CD8-positive, alpha-beta memory T cell (primary cell): ENCODE measurements around the gene CC2D2B. TPM values are rescaled to one million over a fixed set of nuclear protein-coding genes. Genes with fewer than 3 reads are reported as not detected.

Source experiments
- CTCF ChIA-PET: fragments of 350-600 bp; sonication (Branson Sonifier 250); formaldehyde crosslinking; loops from one replicate; lab custom pipeline; 2021; ENCODE audit warnings: antibody characterized with exemption; lab: Charles Lee
- POLR2A ChIA-PET: fragments of 350-600 bp; sonication (Branson Sonifier 250); formaldehyde crosslinking; loops from one replicate; lab custom pipeline; 2021; ENCODE audit warnings: antibody characterized with exemption; lab: Charles Lee
- DNase-seq, 5 donors: peaks; one replicate each; pipeline versions ENCODE4 v3.0.0 to v3.0.0-alpha.2; 2020 to 2022; ENCODE audit warnings: mixed read lengths in 1 of 5
- H3K27ac ChIP-seq: one replicate; pipeline ENCODE4 v1.7.0; 2013; ENCODE audit warnings: low read depth, mild to moderate bottlenecking, low read length, moderate library complexity
- H3K27me3 ChIP-seq: 2 replicates; pipeline ENCODE4 v1.7.0; 2013; ENCODE audit warnings: low read length, mild to moderate bottlenecking; ENCODE audit not compliant: insufficient read depth, poor library complexity, severe bottlenecking
- H3K36me3 ChIP-seq: 2 replicates; pipeline ENCODE4 v1.7.0; 2013; ENCODE audit warnings: mild to moderate bottlenecking, low read length, moderate library complexity; ENCODE audit not compliant: insufficient read depth
- H3K4me1 ChIP-seq: 2 replicates; pipeline ENCODE4 v1.7.0; 2013; ENCODE audit warnings: mild to moderate bottlenecking, low read length, moderate library complexity; ENCODE audit not compliant: insufficient read depth
- H3K4me3 ChIP-seq: 2 replicates; pipeline ENCODE4 v1.7.0; 2013; ENCODE audit warnings: mild to moderate bottlenecking, low read length
- H3K9me3 ChIP-seq: 2 replicates; pipeline ENCODE4 v1.7.0; 2013; ENCODE audit warnings: mild to moderate bottlenecking, low read length
- H3K27ac Mint-ChIP-seq, 8 donors: one replicate each; pipeline ENCODE4 v1.8.0; 2020 to 2021; ENCODE audit warnings: mixed read lengths in 8 of 8, mild to moderate bottlenecking in 6 of 8, inconsistent platforms in 3 of 8, moderate library complexity in 3 of 8
- H3K27me3 Mint-ChIP-seq, 2 donors: one replicate each; pipeline ENCODE4 v1.8.0; 2020 to 2021; ENCODE audit warnings: mixed read lengths in 2 of 2, mild to moderate bottlenecking in 1 of 2, moderate library complexity in 1 of 2
- H3K36me3 Mint-ChIP-seq, 3 donors: one replicate each; pipeline ENCODE4 v1.8.0; 2020 to 2021; ENCODE audit warnings: mixed read lengths in 3 of 3, inconsistent platforms in 1 of 3, mild to moderate bottlenecking in 1 of 3
- H3K4me1 Mint-ChIP-seq, 3 donors: one replicate each; pipeline ENCODE4 v1.8.0; 2020 to 2021; ENCODE audit warnings: mixed read lengths in 3 of 3, inconsistent platforms in 1 of 3, mild to moderate bottlenecking in 1 of 3
- H3K4me3 Mint-ChIP-seq, 7 donors: one replicate each; pipeline ENCODE4 v1.8.0; 2020 to 2021; ENCODE audit warnings: mixed read lengths in 7 of 7, mild to moderate bottlenecking in 6 of 7, moderate library complexity in 4 of 7, inconsistent platforms in 2 of 7
- H3K9me3 Mint-ChIP-seq, 5 donors: one replicate each; pipeline ENCODE4 v1.8.0; 2020 to 2022; ENCODE audit warnings: mixed read lengths in 5 of 5, mild to moderate bottlenecking in 3 of 5, moderate library complexity in 2 of 5, inconsistent platforms in 1 of 5
- polyA plus RNA-seq: library from polyadenylated mRNA; unstranded; fragments of 300-500 nt; fragmentation: Illumina TruSeq; gene quantifications from one replicate; pipeline ENCODE4 v1.2.3, GENCODE V29; 2021
- total RNA-seq, 2 experiments: library from RNA; stranded (reverse); gene quantifications; one replicate each; pipeline ENCODE4 v1.2.3, GENCODE V29; 2021

CC2D2B gene
- total and polyA plus RNA-seq, 3 experiments from 2014 or later = not detected

GRCh38 chr10:96038476-96039387 is 131.0 kb downstream of the CC2D2B start:
- H3K9me3 Mint-ChIP-seq = no peaks in the 10 kb centered on the region
- no peaks in the 10 kb centered on the region for H3K36me3 ChIP-seq
- no peak for DNase-seq
- H3K4me3 Mint-ChIP-seq = no peak overlapping the region
- no peak overlapping the region for H3K4me3 ChIP-seq
- H3K9me3 ChIP-seq = no peaks in the 10 kb centered on the region
- H3K27ac Mint-ChIP-seq = no peak overlapping the region
- H3K36me3 Mint-ChIP-seq = peaks cover 0 to 6% (median 0%) of the 10 kb centered on the region in 3 donors
- peaks cover 6 to 10% (median 8%) of the 10 kb centered on the region in 3 donors for H3K4me1 Mint-ChIP-seq
- H3K27me3 ChIP-seq = peaks cover 4% of the 10 kb centered on the region
- H3K4me1 ChIP-seq = peaks cover 6% of the 10 kb centered on the region
- no peak overlapping the region for H3K27ac ChIP-seq
- ChIA-PET POLR2A (no interaction called here), CTCF (interaction anchor here (1.1 kb wide), 1 partner anchor 21 kb away, joined by 3 read pairs; no protein-coding TSS in a partner anchor)
- peaks cover 5 to 22% of the 10 kb centered on the region in 2 donors for H3K27me3 Mint-ChIP-seq

GRCh38 chr10:96041146-96041545 is 133.4 kb downstream of the CC2D2B start:
- H3K9me3 ChIP-seq = no peaks in the 10 kb centered on the region
- H3K27ac ChIP-seq = no peak overlapping the region
- no peaks in the 10 kb centered on the region for H3K36me3 ChIP-seq
- H3K4me1 Mint-ChIP-seq = peaks cover 26 to 34% (median 32%) of the 10 kb centered on the region in 3 donors
- ChIA-PET CTCF (no interaction called here), POLR2A (no interaction called here)
- no peak for DNase-seq
- H3K4me3 ChIP-seq = no peak overlapping the region
- peaks cover 14% of the 10 kb centered on the region for H3K4me1 ChIP-seq
- H3K27me3 ChIP-seq = peaks cover 4% of the 10 kb centered on the region
- H3K27me3 Mint-ChIP-seq = peaks cover 5 to 22% of the 10 kb centered on the region in 2 donors
- H3K4me3 Mint-ChIP-seq = peak overlapping the region in 1 of 7 donors; percentile 58
- no peaks in the 10 kb centered on the region for H3K9me3 Mint-ChIP-seq
- peaks cover 0 to 7% (median 6%) of the 10 kb centered on the region in 3 donors for H3K36me3 Mint-ChIP-seq
- H3K27ac Mint-ChIP-seq = no peak overlapping the region

- CTCF ChIA-PET = interaction anchor here (2.0 kb wide), 1 partner anchor 86 kb away, joined by 5 read pairs; the partner anchor contains the start of gene ZNF518A
Measured at GRCh38 chr10:96043033-96043892, 135.5 kb downstream of the CC2D2B start, which contains the start of gene CCNJ. CCNJ (plus strand) TSS chr10:96043583; CDS start chr10:96044394, 811 bp downstream.

GRCh38 chr10:96043893-96044715 is 136.3 kb downstream of the CC2D2B start:
- H3K9me3 Mint-ChIP-seq = no peaks in the 10 kb centered on the region
- peaks cover 48 to 60% (median 57%) of the 10 kb centered on the region in 3 donors for H3K4me1 Mint-ChIP-seq
- H3K36me3 ChIP-seq = no peaks in the 10 kb centered on the region
- H3K36me3 Mint-ChIP-seq = peaks cover 0 to 29% (median 1%) of the 10 kb centered on the region in 3 donors
- H3K27me3 Mint-ChIP-seq = peaks cover 0 to 3% of the 10 kb centered on the region in 2 donors
- no peaks in the 10 kb centered on the region for H3K9me3 ChIP-seq
- H3K4me1 ChIP-seq = peaks cover 18% of the 10 kb centered on the region
- ChIA-PET POLR2A (interaction anchor here (0.9 to 2.2 kb wide), 2 partner anchors 46 to 85 kb away, joined by 3 to 14 read pairs; no protein-coding TSS in a partner anchor), CTCF (interaction anchor here (2.0 kb wide), 1 partner anchor 86 kb away, joined by 5 read pairs; the partner anchor contains the start of gene ZNF518A)
- no peaks in the 10 kb centered on the region for H3K27me3 ChIP-seq
- H3K4me3 ChIP-seq = peak overlapping the region; percentile 72
- peak overlapping the region; percentile 88 to 94 (median 92) for H3K27ac Mint-ChIP-seq
- peak overlapping the region; percentile 87 to 98 (median 92) for H3K4me3 Mint-ChIP-seq
- DNase-seq = peak in 4 of 5 donors; percentile 12 to 64 (median 44)
- peak overlapping the region; percentile 67 for H3K27ac ChIP-seq

More at GRCh38 chr10:96043033-96043892, 135.5 kb downstream of the CC2D2B start, which contains the start of gene CCNJ:
- peaks cover 0 to 22% (median 1%) of the 10 kb centered on the region in 3 donors for H3K36me3 Mint-ChIP-seq
- Histone ChIP-seq H3K27me3 (peaks cover 4% of the 10 kb centered on the region), H3K27ac (peak within 1 kb of the TSS; percentile 67), H3K36me3 (no peaks in the 10 kb centered on the region), H3K4me3 (peak within 1 kb of the TSS; percentile 72), H3K4me1 (peaks cover 14% of the 10 kb centered on the region), H3K9me3 (no peaks in the 10 kb centered on the region)
- H3K4me1 Mint-ChIP-seq = peaks cover 42 to 53% (median 50%) of the 10 kb centered on the region in 3 donors
- peak within 1 kb of the TSS; percentile 87 to 98 (median 92) for H3K4me3 Mint-ChIP-seq
- H3K27ac Mint-ChIP-seq = peak within 1 kb of the TSS; percentile 88 to 94 (median 92)
- peak; percentile 75 to 88 (median 83) for DNase-seq
- no peaks in the 10 kb centered on the region for H3K9me3 Mint-ChIP-seq
- POLR2A ChIA-PET = interaction anchor here (1.4 to 2.2 kb wide), 2 partner anchors 47 to 87 kb away, joined by 6 to 14 read pairs; partner anchors contain the start of gene ZNF518A
- H3K27me3 Mint-ChIP-seq = peaks cover 5 to 12% of the 10 kb centered on the region in 2 donors

- peaks cover 18% of the 10 kb centered on the region for H3K4me1 ChIP-seq
- Mint-ChIP-seq H3K27ac (peak overlapping the region; percentile 64 to 94 (median 91)), H3K36me3 (peaks cover 0 to 31% (median 1%) of the 10 kb centered on the region in 3 donors), H3K4me1 (peaks cover 53 to 65% (median 62%) of the 10 kb centered on the region in 3 donors), H3K27me3 (no peaks in the 10 kb centered on the region), H3K9me3 (no peaks in the 10 kb centered on the region), H3K4me3 (peak overlapping the region; percentile 87 to 98 (median 92))
- DNase-seq = no peak
- CTCF ChIA-PET = interaction anchor here (2.0 kb wide), 1 partner anchor 85 kb away, joined by 5 read pairs; the partner anchor contains the start of gene ZNF518A
- peak overlapping the region; percentile 67 for H3K27ac ChIP-seq
- H3K36me3 ChIP-seq = no peaks in the 10 kb centered on the region
- peak overlapping the region; percentile 72 for H3K4me3 ChIP-seq
- no peaks in the 10 kb centered on the region for H3K9me3 ChIP-seq
- POLR2A ChIA-PET = interaction anchor here (0.9 to 2.2 kb wide), 2 partner anchors 45 to 85 kb away, joined by 3 to 14 read pairs; no protein-coding TSS in a partner anchor
- no peaks in the 10 kb centered on the region for H3K27me3 ChIP-seq
Measured at GRCh38 chr10:96044736-96045135, 137.0 kb downstream of the CC2D2B start.

GRCh38 chr10:96046546-96046945 is 138.8 kb downstream of the CC2D2B start:
- peaks cover under 1 to 43% (median 6%) of the 10 kb centered on the region in 3 donors for H3K36me3 Mint-ChIP-seq
- H3K4me3 ChIP-seq = no peak overlapping the region
- POLR2A ChIA-PET = no interaction called here

More at GRCh38 chr10:96046546-96046945, 138.8 kb downstream of the CC2D2B start:
- H3K27me3 ChIP-seq = no peaks in the 10 kb centered on the region
- no peak overlapping the region for H3K27ac ChIP-seq
- H3K9me3 ChIP-seq = no peaks in the 10 kb centered on the region
- Mint-ChIP-seq H3K27ac (no peak overlapping the region), H3K4me3 (peak overlapping the region in 1 of 7 donors; percentile 96), H3K27me3 (no peaks in the 10 kb centered on the region), H3K4me1 (peaks cover 53 to 65% (median 65%) of the 10 kb centered on the region in 3 donors), H3K9me3 (no peaks in the 10 kb centered on the region)
- CTCF ChIA-PET = interaction anchor here (0.7 to 1.8 kb wide), 3 partner anchors 30 to 353 kb away, joined by 3 to 4 read pairs (median 3); partner anchors contain the start of gene TCTN3
- DNase-seq = no peak
- H3K4me1 ChIP-seq = peaks cover 18% of the 10 kb centered on the region
- H3K36me3 ChIP-seq = peaks cover 4% of the 10 kb centered on the region
